Peyer's patch (tissue), 4 donors: ENCODE data around the gene CD209.

ENCODE experiments used
- CTCF ChIP-seq, 6 experiments: fragments of 450-650 bp in 4 of 6; fragments of 200-600 bp in 2 of 6; sonication (generic) in 1 of 6; IDR thresholded peaks; one replicate each; pipeline ENCODE4 v1.5.1; 2017 to 2019; ENCODE audit warnings: antibody characterized with exemption in 6 of 6, mild to moderate bottlenecking in 3 of 6, moderate library complexity in 1 of 6
- POLR2A ChIP-seq, 2 donors: fragments of 450-650 bp; IDR thresholded peaks; one replicate each; pipeline ENCODE4 v1.5.1; 2017; ENCODE audit warnings: antibody characterized with exemption in 2 of 2, mild to moderate bottlenecking in 2 of 2, moderate library complexity in 2 of 2

GRCh38 chr19:7788933-7789323, 41.6 kb upstream of the CD209 start:
- TF ChIP-seq CTCF (IDR thresholded peaks at IDR 0.05), result no peak
- TF ChIP-seq POLR2A (IDR thresholded peaks at IDR 0.05), result no peak
